Measurements from ENCODE around the gene RMND5A. TPM values are rescaled to one million over a fixed set of nuclear protein-coding genes. Genes with fewer than 3 reads are reported as not detected.
A peak's percentile ranks its signal among the peaks of the same experiment; 100 is the strongest.
"Not testable (repeated sequence)": the region's sequence is repeated elsewhere in the genome, so short reads cannot be mapped to it uniquely, and the experiment has no call there.

RMND5A gene, protein sequence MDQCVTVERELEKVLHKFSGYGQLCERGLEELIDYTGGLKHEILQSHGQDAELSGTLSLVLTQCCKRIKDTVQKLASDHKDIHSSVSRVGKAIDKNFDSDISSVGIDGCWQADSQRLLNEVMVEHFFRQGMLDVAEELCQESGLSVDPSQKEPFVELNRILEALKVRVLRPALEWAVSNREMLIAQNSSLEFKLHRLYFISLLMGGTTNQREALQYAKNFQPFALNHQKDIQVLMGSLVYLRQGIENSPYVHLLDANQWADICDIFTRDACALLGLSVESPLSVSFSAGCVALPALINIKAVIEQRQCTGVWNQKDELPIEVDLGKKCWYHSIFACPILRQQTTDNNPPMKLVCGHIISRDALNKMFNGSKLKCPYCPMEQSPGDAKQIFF
- total RNA-seq, result 32.1 TPM
- long read RNA-seq, full-length matches to known transcripts, result 25 of 34 reads
- long read RNA-seq, partial matches to known transcripts, result 1 of 34 reads
- long read RNA-seq, other reads (novel, unspliced or antisense), result 8 of 34 reads

DNA sequence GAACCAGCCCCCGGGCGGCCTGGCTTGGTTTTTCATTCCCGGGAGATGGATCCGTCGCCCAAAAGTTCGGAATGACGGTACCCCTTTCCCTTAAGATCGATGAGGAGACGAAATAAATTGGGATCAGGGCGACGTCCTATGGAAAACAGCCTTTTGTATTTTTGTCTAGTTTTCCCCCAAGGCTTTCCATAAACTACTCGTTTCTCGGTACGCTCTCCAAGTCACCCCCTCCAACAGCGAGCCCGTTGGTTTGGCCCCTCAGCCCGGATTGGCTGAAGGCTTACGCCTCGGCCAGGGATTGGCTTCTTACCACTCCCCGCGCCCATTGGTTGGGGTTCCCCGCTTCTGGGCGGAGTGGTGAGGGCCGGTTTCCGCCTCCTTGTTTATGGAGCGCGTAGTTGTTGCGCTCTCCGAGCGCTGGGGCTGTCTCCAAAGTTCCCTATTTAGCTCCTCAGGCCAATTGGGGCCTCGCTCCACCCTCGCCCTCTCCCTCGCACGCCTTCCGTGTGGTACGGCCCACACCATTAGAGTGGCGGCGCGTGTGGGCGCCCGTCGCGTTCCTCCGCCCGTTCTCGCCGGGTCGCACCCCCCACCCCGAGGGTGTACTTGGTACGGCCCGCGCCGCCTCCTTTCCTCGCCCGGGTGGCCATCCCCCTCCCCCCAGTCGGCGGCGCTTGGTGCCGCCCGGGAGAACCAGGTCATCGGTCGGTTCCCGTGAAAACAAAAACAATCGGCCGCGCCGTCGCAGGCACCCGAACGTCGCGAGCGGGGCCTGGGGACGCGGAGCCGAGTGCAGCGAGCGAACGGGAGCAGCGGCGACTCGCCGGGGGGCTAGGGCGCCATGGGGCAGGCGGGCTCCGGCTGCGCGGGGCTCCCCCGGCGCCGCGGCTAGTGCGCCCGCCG lies at the start of gene RMND5A:
Gene RMND5A (plus strand): TSS at position 655 of the 903 bp plus-strand sequence. CDS start 377 bp downstream, outside the sequence.
- H3K27ac ChIP-seq, result peak within 1 kb of the TSS; percentile 86
- intact Hi-C loops (cut with DNase I); H3K9me3 ChIP-seq; H3K4me1 ChIP-seq; H3K36me3 ChIP-seq; H3K27me3 ChIP-seq (ENCODE audit: low read depth): not testable (repeated sequence)
- H3K4me3 ChIP-seq, result peak within 1 kb of the TSS; percentile 67
- ATAC-seq (peak; percentile 98 to 99), DNase-seq (peak; percentile 95)

DNA sequence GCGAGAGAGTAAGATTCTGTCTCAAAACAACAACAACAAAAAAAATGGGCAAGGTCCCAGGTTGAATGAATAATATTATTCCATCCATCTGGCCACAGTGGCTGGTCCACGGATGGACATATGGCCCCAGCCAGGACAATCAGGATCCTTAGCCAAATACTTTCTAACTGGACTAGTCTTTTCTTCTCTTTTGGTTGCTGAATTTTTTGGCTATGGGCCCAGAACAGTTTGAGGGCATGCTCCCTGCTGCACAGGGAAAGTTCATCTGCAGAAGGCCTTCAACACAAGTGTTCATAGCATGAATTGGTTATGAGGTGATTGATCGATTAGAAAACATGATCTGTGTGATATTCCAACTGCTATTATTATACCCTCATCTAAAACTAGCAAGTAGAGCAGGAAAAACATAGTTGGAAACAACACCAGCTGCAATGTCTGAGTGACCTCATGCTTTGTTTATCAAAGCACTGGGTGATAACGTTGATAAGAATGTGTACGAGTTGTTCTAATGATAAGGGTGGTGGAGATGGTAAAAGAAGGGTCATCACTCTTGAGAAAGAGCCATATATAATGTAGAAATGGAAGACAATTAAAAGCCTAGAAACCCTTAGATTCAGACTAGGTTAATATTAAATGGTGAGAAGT lies 48.6 kb upstream of the RMND5A start:
- no peak overlapping the region for H3K27ac ChIP-seq
- DNase-seq, result no peak
- peaks cover 15% of the 10 kb centered on the region for H3K4me1 ChIP-seq
- no peaks in the 10 kb centered on the region for H3K27me3 ChIP-seq (ENCODE audit: low read depth)
- ATAC-seq, result peak in 1 of 2 donors; percentile 55
- H3K9me3 ChIP-seq, result no peaks in the 10 kb centered on the region
- H3K36me3 ChIP-seq, result no peaks in the 10 kb centered on the region
- TF ChIP-seq, protein P1, sequence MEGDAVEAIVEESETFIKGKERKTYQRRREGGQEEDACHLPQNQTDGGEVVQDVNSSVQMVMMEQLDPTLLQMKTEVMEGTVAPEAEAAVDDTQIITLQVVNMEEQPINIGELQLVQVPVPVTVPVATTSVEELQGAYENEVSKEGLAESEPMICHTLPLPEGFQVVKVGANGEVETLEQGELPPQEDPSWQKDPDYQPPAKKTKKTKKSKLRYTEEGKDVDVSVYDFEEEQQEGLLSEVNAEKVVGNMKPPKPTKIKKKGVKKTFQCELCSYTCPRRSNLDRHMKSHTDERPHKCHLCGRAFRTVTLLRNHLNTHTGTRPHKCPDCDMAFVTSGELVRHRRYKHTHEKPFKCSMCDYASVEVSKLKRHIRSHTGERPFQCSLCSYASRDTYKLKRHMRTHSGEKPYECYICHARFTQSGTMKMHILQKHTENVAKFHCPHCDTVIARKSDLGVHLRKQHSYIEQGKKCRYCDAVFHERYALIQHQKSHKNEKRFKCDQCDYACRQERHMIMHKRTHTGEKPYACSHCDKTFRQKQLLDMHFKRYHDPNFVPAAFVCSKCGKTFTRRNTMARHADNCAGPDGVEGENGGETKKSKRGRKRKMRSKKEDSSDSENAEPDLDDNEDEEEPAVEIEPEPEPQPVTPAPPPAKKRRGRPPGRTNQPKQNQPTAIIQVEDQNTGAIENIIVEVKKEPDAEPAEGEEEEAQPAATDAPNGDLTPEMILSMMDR (IDR thresholded peaks at IDR 0.05), result no peak
- no peak overlapping the region for H3K4me3 ChIP-seq
- intact Hi-C loops (cut with DNase I), result no loop called here

DNA sequence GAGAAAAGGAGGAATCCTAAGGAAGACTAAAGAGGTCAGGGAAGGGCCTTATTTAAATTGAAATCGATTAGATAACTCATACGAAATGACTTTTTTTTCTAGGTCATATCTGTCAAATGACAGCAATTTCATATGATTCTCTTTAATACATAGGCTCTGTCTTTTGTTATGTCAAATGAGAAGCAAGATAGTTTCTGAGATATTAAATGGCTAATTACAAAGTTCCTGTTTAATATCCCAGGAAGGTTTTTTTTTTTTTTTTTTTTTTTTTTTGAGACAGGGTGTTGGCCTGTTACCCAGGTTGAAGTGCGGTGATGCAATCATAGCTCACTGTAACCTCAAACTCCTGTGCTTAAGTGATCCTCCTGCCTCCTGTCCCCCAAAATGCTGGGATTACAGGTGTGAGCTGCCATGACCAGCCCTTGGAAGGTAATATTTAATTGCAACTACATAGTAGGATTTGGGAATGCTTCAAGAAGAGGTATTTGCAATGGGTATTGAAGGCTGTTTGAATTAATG lies 48.0 kb upstream of the RMND5A start:
- TF ChIP-seq, protein P1 (IDR thresholded peaks at IDR 0.05), result no peak
- peak in 1 of 2 donors; percentile 71 for ATAC-seq
- Histone ChIP-seq H3K4me3 (no peak overlapping the region), H3K27me3 (ENCODE audit: low read depth) (no peaks in the 10 kb centered on the region), H3K4me1 (peaks cover 15% of the 10 kb centered on the region), H3K27ac (no peak overlapping the region), H3K36me3 (no peaks in the 10 kb centered on the region), H3K9me3 (no peaks in the 10 kb centered on the region)
- intact Hi-C loops (cut with DNase I), result no loop called here
- DNase-seq, result no peak

DNA sequence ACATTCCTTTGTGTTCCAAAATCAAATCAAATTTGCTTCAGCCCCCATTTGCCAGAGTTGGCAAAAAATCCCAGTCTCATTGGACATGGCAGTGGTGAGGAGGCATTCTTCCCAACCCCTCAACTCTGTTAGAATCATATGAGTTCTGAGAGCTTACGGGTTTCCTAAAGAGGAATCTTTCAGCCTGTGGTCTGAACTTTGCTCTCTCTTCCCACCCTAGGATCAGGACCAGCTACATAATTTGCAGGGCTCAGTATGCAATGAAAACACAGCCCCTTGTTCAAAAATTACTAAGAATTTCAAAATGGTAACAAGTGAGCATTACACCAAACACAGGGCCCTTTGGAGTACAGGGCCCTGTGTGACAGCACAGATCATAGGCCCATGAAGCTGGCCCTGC lies 47.1 kb upstream of the RMND5A start:
- ATAC-seq (no peak), DNase-seq (no peak)
- Histone ChIP-seq H3K9me3 (no peaks in the 10 kb centered on the region), H3K4me3 (no peak overlapping the region), H3K4me1 (peaks cover 15% of the 10 kb centered on the region), H3K27ac (no peak overlapping the region), H3K27me3 (ENCODE audit: low read depth) (no peaks in the 10 kb centered on the region), H3K36me3 (no peaks in the 10 kb centered on the region)
- intact Hi-C loops (cut with DNase I), result no loop called here
- TF ChIP-seq, protein P1 (IDR thresholded peaks at IDR 0.05), result no peak

DNA sequence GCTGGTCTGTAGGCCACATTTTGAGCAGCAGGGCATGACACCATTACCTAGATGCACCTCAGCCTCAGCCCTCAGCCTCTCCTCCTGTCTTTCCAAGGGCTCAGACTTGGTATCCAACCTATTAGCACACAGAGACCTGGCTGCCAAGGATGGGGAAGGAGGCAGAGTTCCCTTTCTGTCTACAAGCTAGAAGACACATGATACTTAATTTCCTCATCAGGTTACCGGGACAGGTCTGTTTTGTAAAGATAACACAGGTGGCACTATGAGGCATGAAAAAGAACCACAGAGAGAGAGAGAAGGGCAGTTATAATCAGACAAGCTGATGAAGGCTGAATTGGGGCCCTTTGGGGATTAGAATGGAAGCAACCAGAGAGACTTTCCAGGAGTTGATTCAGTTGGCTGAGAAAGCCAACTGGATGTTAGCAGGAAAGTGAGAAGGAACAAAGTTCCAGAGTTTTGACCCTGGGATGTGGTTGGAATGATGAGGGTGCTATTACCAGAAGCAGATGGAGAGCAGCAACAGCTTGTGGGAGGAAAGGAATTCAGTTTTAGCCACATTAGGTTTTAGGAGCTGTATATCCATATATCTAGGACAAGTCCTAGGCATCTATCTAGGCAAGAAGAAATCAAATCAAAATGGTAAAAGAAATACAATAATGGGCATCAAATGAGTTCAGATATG lies 46.0 kb upstream of the RMND5A start:
- ATAC-seq, result no peak
- H3K27ac ChIP-seq, result no peak overlapping the region
- peaks cover 15% of the 10 kb centered on the region for H3K4me1 ChIP-seq
- no peak for DNase-seq
- no peaks in the 10 kb centered on the region for H3K27me3 ChIP-seq (ENCODE audit: low read depth)
- H3K36me3 ChIP-seq, result no peaks in the 10 kb centered on the region
- intact Hi-C loops (cut with DNase I), result no loop called here
- H3K9me3 ChIP-seq, result no peaks in the 10 kb centered on the region
- no peak overlapping the region for H3K4me3 ChIP-seq
- TF ChIP-seq, protein P1 (IDR thresholded peaks at IDR 0.05), result no peak

Measured in lower lobe of right lung (tissue), 2 donors.